ENCODE data around the gene BAZ1A. TPM values are rescaled to one million over a fixed set of nuclear protein-coding genes. Genes with fewer than 3 reads are reported as not detected.

BAZ1A gene
- polyA plus RNA-seq, 1 donor from 2014 or later: 18.1 TPM

DNA sequence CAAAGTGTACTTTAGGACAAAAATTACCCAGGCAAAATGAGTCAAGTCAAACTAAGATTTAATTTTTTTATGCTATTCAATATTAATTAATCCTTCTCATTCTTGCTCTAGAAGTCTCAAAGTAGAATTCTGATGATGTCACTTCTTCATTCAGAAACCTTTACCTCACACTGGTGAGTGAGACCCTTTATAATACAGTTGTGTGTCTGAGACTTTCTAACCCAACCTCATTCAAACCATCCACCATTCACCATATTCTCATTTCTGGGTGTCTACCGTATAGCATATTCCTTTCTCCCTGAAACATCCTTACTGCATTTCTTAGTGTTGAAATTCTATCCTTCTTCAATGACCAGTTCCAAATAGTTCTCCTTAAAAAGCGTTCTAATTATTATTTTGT lies 119.9 kb downstream of the BAZ1A start:
- Histone ChIP-seq H2AFZ (ENCODE audit: low read depth, low read length) (no peak overlapping the region), H3K36me3 (ENCODE audit: insufficient read depth, low read length) (peaks cover 5% of the 10 kb centered on the region), H3K79me2 (replicated peaks; ENCODE audit: insufficient read depth, low read length) (no peaks in the 10 kb centered on the region), H3K9ac (ENCODE audit: low read length) (no peak overlapping the region), H4K20me1 (ENCODE audit: insufficient read depth) (no peaks in the 10 kb centered on the region), H3K9me2 (ENCODE audit: insufficient read depth, low read length) (no peaks in the 10 kb centered on the region), H3K4me3 (ENCODE audit: low read length) (no peak overlapping the region), H3K27me3 (ENCODE audit: insufficient read depth, low read depth, low read length) (no peaks in the 10 kb centered on the region), H3F3A (ENCODE audit: insufficient read depth, low read length, poor library complexity, severe bottlenecking) (no peaks in the 10 kb centered on the region), H3K4me2 (ENCODE audit: low read length) (no peak overlapping the region), H3K27ac (ENCODE audit: low read length) (no peak overlapping the region), H3K9me3 (ENCODE audit: low read length) (no peaks in the 10 kb centered on the region)
- TF ChIP-seq POLR2AphosphoS5 (IDR thresholded peaks at IDR 0.05) (no peak), EZH2 (IDR thresholded peaks at IDR 0.05; ENCODE audit: borderline replicate concordance, insufficient read depth, low read length, poor library complexity, severe bottlenecking) (no peak), TAF1 (IDR thresholded peaks at IDR 0.05; ENCODE audit: low read depth) (no peak), SMC3 (conservative IDR thresholded peaks at IDR 0.05; ENCODE audit: poor library complexity) (no peak), MXI1 (conservative IDR thresholded peaks at IDR 0.05; ENCODE audit: poor library complexity, severe bottlenecking) (no peak), RAD21 (conservative IDR thresholded peaks at IDR 0.05) (no peak)
- TF ChIP-seq, protein P1, sequence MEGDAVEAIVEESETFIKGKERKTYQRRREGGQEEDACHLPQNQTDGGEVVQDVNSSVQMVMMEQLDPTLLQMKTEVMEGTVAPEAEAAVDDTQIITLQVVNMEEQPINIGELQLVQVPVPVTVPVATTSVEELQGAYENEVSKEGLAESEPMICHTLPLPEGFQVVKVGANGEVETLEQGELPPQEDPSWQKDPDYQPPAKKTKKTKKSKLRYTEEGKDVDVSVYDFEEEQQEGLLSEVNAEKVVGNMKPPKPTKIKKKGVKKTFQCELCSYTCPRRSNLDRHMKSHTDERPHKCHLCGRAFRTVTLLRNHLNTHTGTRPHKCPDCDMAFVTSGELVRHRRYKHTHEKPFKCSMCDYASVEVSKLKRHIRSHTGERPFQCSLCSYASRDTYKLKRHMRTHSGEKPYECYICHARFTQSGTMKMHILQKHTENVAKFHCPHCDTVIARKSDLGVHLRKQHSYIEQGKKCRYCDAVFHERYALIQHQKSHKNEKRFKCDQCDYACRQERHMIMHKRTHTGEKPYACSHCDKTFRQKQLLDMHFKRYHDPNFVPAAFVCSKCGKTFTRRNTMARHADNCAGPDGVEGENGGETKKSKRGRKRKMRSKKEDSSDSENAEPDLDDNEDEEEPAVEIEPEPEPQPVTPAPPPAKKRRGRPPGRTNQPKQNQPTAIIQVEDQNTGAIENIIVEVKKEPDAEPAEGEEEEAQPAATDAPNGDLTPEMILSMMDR (IDR thresholded peaks at IDR 0.05; ENCODE audit: poor library complexity, severe bottlenecking): no peak
- TF ChIP-seq, protein P2, sequence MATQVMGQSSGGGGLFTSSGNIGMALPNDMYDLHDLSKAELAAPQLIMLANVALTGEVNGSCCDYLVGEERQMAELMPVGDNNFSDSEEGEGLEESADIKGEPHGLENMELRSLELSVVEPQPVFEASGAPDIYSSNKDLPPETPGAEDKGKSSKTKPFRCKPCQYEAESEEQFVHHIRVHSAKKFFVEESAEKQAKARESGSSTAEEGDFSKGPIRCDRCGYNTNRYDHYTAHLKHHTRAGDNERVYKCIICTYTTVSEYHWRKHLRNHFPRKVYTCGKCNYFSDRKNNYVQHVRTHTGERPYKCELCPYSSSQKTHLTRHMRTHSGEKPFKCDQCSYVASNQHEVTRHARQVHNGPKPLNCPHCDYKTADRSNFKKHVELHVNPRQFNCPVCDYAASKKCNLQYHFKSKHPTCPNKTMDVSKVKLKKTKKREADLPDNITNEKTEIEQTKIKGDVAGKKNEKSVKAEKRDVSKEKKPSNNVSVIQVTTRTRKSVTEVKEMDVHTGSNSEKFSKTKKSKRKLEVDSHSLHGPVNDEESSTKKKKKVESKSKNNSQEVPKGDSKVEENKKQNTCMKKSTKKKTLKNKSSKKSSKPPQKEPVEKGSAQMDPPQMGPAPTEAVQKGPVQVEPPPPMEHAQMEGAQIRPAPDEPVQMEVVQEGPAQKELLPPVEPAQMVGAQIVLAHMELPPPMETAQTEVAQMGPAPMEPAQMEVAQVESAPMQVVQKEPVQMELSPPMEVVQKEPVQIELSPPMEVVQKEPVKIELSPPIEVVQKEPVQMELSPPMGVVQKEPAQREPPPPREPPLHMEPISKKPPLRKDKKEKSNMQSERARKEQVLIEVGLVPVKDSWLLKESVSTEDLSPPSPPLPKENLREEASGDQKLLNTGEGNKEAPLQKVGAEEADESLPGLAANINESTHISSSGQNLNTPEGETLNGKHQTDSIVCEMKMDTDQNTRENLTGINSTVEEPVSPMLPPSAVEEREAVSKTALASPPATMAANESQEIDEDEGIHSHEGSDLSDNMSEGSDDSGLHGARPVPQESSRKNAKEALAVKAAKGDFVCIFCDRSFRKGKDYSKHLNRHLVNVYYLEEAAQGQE (IDR thresholded peaks at IDR 0.05; ENCODE audit: borderline replicate concordance): no peak

DNA sequence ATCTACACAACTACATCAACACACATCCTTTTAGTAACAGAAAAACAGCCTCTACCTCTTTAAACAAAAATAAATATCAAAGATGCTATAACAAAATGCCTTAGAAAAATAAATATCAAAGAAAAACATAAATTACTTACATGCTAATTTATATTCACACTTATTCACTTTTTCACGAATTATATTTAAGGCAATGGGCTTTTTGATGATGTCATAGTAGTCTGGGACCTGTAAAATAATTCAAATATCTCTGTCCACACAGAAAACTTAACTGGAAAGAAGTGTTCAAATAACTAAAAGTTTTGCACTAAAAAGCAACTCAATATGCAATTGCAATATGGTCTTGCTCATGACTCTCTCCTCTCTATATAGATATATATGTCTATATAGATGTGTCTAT lies 120.5 kb downstream of the BAZ1A start:
- no peak for TF ChIP-seq SMC3 (conservative IDR thresholded peaks at IDR 0.05; ENCODE audit: poor library complexity)
- TF ChIP-seq EP300 (conservative IDR thresholded peaks at IDR 0.05; ENCODE audit: poor library complexity, severe bottlenecking): no peak
- TF ChIP-seq MXI1 (conservative IDR thresholded peaks at IDR 0.05; ENCODE audit: poor library complexity, severe bottlenecking): no peak
- TF ChIP-seq EZH2 (IDR thresholded peaks at IDR 0.05; ENCODE audit: borderline replicate concordance, insufficient read depth, low read length, poor library complexity, severe bottlenecking): no peak
- TF ChIP-seq RAD21 (conservative IDR thresholded peaks at IDR 0.05): no peak
- no peak for TF ChIP-seq TAF1 (IDR thresholded peaks at IDR 0.05; ENCODE audit: low read depth)
- no peak for TF ChIP-seq POLR2AphosphoS5 (IDR thresholded peaks at IDR 0.05)
- TF ChIP-seq, protein P2 (IDR thresholded peaks at IDR 0.05; ENCODE audit: borderline replicate concordance): no peak
- Histone ChIP-seq H3K4me2 (ENCODE audit: low read length) (no peak overlapping the region), H3K9me3 (ENCODE audit: low read length) (no peaks in the 10 kb centered on the region), H3F3A (ENCODE audit: insufficient read depth, low read length, poor library complexity, severe bottlenecking) (no peaks in the 10 kb centered on the region), H3K36me3 (ENCODE audit: insufficient read depth, low read length) (peaks cover 5% of the 10 kb centered on the region), H3K79me2 (replicated peaks; ENCODE audit: insufficient read depth, low read length) (no peaks in the 10 kb centered on the region), H2AFZ (ENCODE audit: low read depth, low read length) (no peak overlapping the region), H3K27ac (ENCODE audit: low read length) (no peak overlapping the region), H3K9me2 (ENCODE audit: insufficient read depth, low read length) (no peaks in the 10 kb centered on the region), H3K9ac (ENCODE audit: low read length) (no peak overlapping the region), H4K20me1 (ENCODE audit: insufficient read depth) (no peaks in the 10 kb centered on the region), H3K4me3 (ENCODE audit: low read length) (no peak overlapping the region), H3K27me3 (ENCODE audit: insufficient read depth, low read depth, low read length) (no peaks in the 10 kb centered on the region)
